Measurements from ENCODE around the gene KCNQ1.
A peak's percentile ranks its signal among the peaks of the same experiment; 100 is the strongest.

Gene KCNQ1

DNA sequence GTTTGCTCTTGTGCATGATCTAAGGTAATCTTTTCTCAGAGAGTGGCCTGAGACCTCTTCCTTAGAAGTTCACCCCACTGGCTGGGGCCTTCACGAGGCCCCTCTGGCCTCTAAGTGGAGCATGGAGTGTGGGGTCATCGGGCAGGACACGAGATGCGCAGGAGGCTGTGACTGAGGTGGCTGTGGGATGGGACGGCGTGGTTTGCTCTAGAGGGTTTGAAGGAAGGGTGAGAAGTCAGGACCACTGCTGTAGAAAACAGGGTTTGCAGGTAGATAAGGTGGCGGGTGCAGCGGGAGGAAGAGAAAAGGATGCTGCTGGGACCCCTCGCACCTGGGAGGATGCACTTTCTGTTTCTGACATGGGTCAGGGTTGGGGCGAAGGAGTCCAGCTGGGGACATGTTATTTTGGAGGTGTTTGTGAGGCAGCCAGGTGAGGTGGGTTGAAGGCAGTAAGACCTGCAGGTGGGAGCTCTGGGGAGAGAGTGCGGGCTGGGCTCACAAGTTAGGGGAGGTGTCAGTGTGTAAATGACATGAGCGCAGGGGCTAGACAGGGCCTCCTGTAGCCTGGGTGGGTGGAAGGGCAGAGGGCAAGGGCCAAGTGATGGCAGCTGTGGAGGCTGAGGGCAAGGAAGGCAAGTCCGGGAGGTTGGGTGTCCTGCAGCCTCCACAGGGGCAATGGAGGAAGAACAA lies 62.5 kb downstream of the KCNQ1 start:
- TF ChIP-seq, protein P1, sequence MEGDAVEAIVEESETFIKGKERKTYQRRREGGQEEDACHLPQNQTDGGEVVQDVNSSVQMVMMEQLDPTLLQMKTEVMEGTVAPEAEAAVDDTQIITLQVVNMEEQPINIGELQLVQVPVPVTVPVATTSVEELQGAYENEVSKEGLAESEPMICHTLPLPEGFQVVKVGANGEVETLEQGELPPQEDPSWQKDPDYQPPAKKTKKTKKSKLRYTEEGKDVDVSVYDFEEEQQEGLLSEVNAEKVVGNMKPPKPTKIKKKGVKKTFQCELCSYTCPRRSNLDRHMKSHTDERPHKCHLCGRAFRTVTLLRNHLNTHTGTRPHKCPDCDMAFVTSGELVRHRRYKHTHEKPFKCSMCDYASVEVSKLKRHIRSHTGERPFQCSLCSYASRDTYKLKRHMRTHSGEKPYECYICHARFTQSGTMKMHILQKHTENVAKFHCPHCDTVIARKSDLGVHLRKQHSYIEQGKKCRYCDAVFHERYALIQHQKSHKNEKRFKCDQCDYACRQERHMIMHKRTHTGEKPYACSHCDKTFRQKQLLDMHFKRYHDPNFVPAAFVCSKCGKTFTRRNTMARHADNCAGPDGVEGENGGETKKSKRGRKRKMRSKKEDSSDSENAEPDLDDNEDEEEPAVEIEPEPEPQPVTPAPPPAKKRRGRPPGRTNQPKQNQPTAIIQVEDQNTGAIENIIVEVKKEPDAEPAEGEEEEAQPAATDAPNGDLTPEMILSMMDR (IDR thresholded peaks at IDR 0.05; ENCODE audit: low read depth, low read length), result no peak
- H3K9me3 ChIP-seq, result no peaks in the 10 kb centered on the region

DNA sequence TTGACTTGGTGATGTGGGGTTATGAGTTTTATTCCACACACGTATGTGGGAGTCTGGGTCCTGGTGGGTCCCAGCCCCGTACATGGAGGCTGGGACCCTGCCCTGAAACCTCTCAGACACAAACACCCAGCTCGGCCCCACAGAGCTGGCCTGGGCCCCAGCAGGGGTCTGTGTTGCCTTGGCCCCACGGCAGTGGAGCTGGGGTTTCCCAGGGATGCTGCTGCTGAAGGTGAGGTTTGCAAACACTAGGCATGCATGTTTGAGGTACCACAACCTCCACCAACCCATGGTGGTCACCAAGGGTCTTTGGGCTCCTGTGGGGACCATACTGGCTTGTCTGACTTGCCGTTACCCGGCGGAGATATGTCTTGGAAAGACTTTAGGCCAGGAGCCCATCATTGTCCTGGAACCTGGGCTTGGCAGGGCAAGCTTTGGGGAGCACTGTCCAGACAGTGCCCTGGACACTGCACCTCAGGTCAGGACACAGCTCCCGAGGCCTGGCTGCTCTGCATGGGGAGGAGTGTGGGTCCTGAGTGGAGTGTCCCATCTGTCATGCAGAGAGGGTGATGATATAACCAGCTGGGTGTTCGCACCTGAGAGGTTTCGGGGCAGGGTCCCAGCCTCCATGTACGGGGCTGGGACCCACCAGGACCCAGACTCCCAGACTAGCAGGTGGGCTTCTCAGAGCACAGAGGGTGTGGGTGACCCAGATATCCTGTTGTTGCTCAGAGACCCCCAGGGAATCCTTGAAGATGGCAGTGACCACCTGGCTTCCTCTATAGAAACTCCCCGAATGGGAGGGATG lies 63.3 kb downstream of the KCNQ1 start:
- Histone ChIP-seq H3K4me1 (no peaks in the 10 kb centered on the region), H3K36me3 (no peaks in the 10 kb centered on the region), H3K27me3 (no peaks in the 10 kb centered on the region), H3K9me3 (no peaks in the 10 kb centered on the region), H3K4me3 (ENCODE audit: low read depth, low read length) (no peak overlapping the region)
- TF ChIP-seq, protein P1 (IDR thresholded peaks at IDR 0.05; ENCODE audit: low read depth, low read length), result no peak
- no peak for DNase-seq

More for the DNA sequence above, 62.5 kb downstream of the KCNQ1 start:
- no peaks in the 10 kb centered on the region for H3K36me3 ChIP-seq
- no peaks in the 10 kb centered on the region for H3K4me1 ChIP-seq
- H3K27me3 ChIP-seq, result no peaks in the 10 kb centered on the region
- H3K4me3 ChIP-seq (ENCODE audit: low read depth, low read length), result no peak overlapping the region
- DNase-seq, result no peak

DNA sequence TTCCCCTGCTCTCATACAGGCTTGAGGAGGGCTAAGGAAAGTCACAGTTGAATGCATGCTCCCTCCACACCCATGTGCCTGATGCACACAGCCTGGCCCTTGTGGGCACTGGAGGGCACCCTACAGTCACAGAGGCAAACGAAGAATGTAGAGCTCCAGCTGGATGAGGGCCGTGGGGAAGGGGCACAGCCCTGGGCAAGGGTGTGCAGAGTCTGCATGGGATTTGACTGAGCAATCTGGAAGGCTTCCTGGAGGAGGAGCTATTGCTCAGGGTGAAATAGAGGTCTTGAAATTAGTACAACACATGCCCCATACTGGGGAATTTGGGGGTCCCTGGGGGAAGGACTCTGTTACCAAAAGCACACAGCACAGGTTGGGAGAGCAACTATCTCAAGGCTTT lies 64.0 kb downstream of the KCNQ1 start:
- H3K27me3 ChIP-seq, result no peaks in the 10 kb centered on the region
- no peaks in the 10 kb centered on the region for H3K36me3 ChIP-seq
- DNase-seq, result no peak
- no peaks in the 10 kb centered on the region for H3K9me3 ChIP-seq
- H3K4me1 ChIP-seq, result no peaks in the 10 kb centered on the region
- TF ChIP-seq, protein P1 (IDR thresholded peaks at IDR 0.05; ENCODE audit: low read depth, low read length), result no peak
- no peak overlapping the region for H3K4me3 ChIP-seq (ENCODE audit: low read depth, low read length)

DNA sequence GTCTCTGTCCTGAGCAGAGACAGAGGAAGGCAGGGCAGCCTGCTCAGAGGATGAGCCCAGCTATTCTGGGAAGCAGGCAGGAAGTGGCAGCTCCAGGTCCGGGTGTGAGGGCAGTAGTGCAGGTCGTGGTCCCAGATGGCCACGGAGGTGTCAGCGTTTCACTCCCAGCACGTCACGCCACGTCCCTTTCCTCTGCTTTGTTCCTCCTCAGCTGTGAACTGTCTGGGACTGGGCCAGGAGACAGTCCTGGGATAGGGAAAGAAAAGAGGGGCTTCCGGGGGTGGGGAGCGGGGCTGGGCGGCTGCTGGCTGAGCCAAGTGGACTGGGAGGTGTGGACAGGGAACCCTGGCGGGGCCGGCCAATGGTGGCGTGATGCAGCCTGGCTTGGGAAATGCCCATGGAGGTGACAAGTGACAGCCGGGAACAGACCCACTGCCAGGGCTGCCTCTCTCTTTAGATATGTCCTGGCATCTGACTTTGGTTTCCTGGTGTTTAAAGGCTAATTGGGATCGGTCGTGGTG lies 64.7 kb downstream of the KCNQ1 start:
- no peak for DNase-seq
- Histone ChIP-seq H3K27me3 (no peaks in the 10 kb centered on the region), H3K9me3 (no peaks in the 10 kb centered on the region), H3K36me3 (no peaks in the 10 kb centered on the region), H3K4me1 (no peaks in the 10 kb centered on the region), H3K4me3 (ENCODE audit: low read depth, low read length) (no peak overlapping the region)
- TF ChIP-seq, protein P1 (IDR thresholded peaks at IDR 0.05; ENCODE audit: low read depth, low read length), result no peak

DNA sequence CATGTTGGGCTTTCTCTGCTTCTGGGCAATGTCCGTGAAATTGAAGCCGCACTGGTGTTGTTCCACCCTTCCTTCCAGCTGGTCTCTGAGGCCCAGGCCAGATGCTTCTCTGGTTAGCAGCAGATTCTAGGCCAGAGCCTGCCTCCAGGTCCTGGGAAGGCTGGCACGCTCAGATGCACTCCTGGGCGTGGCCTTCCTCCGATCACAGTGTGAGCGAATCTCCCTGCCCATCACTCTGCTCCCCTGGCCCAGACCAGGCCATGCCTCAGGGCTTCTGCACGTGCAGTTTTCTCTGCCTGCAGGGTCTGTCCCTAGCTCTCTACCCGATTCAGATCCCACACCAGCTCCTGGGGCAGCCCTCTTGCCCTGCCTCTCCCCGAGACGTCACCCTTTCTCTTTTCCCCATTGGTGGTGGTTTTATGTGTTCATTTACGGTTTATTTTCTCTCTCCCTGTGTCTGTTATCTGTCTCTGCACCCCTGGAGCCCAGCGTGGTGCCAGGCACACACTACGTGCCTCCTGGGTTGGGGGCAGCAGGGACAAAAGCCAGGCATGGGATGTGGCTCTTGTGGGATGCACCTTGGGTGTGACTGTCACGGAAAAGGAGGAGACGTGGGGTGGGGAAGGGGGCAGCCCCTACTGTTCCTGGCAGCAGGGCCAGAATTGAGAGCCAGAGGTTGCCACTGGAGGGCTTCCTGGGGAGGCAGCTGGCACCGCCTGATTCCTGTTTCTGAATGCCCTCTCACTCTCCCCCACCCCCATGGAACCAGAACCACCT lies 66.0 kb downstream of the KCNQ1 start:
- TF ChIP-seq, protein P1 (IDR thresholded peaks at IDR 0.05; ENCODE audit: low read depth, low read length), result no peak
- H3K36me3 ChIP-seq, result no peaks in the 10 kb centered on the region
- no peaks in the 10 kb centered on the region for H3K4me1 ChIP-seq
- H3K9me3 ChIP-seq, result no peaks in the 10 kb centered on the region
- no peak overlapping the region for H3K4me3 ChIP-seq (ENCODE audit: low read depth, low read length)
- no peaks in the 10 kb centered on the region for H3K27me3 ChIP-seq
- DNase-seq, result peak; percentile 32

Data from BE2C (cell line).